GM21786 (cell line): ENCODE measurements around the gene GRIN3B.

Experiments
- ATAC-seq: cut with Tn5 transposase; IDR thresholded peaks from one replicate; pipeline ENCODE4 v1.9.1; 2021; ENCODE audit not compliant: unreplicated experiment

GRIN3B gene

DNA sequence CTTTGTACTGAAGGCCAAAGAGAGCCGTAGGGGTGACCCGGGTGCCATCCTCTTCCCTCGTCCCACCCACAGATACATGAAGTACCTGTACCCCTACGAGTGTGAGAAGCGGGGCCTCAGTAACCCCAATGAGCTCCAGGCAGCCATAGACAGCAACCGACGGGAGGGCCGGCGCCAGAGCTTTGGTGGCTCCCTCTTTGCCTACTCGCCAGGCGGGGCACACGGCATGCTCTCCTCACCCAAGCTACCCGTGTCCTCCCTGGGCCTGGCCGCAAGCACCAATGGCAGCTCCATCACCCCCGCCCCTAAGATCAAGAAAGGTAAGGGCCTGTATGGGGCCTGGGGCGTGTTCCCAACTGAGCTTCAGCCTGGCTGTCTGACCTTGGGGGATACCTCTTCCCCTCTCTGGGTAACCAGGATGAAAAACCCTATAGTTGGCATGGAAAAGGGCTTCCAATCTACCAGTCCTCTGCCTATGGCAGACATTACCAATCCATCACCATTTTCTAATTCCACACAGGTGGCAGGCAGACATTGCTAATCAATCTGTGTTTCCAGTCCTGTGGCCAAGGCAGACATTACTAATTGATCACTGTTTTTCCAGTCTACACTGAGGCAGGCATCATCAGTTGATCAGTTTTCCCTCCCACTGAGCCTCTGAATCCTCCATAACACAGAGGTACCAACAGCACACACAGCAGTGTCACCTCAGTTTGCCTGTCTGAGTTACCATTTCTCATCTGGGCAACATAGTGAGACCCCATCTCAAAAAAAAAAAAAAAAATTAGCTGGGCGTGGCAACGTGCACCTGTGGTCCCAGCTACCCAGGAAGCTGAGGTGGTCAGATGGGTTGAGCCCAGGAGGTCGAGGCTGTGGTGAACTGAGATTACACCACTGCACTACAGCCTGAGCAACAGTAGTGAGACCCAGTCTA is 35.2 kb upstream of the GRIN3B start:
- no peak for ATAC-seq

DNA sequence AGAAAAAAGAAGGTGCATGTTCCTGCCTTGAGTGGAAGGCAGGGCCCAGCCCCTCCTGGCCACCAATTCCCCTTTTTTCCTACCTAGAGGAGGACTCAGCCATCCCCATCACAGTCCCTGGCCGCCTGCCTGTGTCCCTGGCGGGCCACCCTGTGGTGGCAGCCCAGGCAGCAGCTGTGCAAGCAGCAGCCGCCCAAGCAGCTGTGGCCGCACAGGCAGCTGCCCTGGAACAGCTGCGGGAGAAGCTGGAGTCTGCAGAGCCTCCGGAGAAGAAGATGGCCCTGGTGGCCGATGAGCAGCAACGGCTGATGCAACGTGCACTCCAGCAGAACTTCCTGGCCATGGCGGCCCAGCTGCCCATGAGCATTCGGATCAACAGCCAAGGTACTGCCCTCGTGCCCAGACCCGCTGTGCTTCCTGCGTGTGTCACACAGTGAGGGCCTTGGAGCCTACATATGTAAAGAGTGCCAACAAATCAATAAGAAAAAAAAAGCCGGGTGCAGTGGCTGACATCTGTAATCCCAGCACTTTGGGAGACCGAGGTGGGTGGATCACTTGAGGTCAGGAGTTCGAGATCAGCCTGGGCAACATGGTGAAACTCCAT is 33.6 kb upstream of the GRIN3B start:
- no peak for ATAC-seq

DNA sequence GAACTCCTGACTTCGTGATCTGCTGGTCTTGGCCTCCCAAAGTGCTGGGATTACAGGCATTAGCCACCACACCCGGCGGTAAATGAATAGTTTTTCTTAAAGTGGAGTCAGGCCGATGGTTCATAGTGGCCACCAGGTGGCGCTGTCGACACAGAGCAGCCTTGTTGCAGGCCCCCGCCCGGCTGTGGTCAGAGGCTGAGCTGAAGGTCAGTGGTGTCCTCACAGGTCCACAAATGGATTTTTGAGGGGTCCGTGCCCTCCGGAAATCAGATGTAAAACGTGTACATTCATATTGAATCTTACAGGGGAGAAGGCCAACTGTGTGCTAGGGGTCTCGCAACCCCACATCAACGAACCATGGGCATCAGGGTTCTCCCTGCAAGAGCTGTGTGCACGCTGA is 29.5 kb upstream of the GRIN3B start:
- no peak for ATAC-seq

DNA sequence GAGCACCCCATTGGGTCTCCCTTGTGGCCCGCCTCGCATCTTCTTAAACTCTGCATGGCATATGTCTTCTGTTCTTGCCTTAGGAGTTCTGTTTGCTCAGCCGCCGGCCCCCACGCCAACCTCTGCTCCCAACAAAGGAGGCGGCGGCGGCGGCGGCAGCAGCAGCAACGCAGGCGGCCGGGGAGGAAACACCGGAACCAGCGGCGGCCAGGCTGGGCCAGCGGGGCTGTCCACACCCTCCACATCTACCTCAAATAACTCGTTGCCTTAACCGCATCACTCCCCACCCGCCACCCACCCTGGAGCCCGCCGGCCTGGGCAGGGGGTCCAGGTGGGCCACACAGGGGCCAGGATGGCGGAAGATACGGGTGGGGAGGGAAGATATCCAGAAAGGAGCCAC is 28.4 kb upstream of the GRIN3B start:
- ATAC-seq, result no peak

DNA sequence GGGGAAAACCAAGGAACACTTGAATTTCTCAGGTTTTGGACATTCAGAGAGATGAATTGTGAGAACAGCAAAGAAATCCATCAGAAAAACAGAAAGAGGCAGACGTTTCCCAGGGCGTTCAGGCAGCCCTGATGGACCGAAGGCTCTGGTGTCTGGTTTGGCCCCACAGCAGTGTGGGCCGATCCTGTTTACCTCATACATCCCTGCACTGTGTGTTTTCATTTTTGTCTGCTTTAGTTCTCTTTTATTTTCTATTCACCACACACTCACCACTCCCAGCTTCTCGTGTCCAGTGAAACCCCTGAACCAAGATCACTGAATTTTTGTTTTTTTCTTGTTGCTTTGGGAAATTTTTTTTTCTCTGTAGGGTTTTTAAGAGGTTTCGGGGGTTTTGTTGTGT is 27.9 kb upstream of the GRIN3B start:
- ATAC-seq, result no peak

DNA sequence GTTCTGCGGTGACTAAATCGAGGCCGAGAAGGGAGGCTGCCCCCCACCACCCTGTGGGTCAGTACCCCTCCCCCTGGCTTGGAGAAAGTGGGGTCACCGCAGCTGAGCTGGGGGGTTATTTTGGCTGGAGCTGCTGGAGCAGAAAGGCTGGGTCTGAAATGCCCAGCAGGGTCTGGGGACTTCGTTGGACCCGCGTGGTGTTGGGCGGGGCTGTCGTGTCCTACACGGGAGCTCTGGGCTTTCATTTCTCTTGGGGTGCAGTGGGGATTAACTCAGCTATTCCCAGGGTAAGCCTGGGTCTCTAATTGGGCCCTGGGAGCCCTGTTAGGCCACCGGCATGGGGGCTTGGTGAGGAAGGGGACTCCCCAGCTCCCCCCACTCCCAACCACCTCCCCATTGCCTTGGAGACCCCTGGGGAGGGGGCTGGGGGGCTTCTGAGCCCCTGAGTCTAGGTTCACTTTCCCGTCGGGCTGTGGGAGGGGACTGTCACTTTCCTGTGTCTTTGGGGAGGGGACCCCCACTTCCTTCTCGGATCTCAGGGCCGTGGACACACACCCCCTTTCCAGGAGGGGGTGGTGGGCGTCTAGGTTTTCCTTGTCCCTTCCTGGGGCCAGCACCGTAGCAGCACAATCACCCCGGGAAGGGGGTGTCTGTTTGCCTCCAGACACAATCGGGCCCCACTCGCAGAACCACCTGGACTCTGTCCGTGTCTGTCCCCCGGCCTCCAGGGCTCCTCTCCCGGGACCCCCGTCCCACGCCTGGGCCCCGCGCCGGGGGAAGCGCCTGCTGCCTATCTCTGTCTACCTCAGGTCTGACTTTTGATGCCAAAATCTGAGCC is 26.3 kb upstream of the GRIN3B start:
- ATAC-seq, result no peak

DNA sequence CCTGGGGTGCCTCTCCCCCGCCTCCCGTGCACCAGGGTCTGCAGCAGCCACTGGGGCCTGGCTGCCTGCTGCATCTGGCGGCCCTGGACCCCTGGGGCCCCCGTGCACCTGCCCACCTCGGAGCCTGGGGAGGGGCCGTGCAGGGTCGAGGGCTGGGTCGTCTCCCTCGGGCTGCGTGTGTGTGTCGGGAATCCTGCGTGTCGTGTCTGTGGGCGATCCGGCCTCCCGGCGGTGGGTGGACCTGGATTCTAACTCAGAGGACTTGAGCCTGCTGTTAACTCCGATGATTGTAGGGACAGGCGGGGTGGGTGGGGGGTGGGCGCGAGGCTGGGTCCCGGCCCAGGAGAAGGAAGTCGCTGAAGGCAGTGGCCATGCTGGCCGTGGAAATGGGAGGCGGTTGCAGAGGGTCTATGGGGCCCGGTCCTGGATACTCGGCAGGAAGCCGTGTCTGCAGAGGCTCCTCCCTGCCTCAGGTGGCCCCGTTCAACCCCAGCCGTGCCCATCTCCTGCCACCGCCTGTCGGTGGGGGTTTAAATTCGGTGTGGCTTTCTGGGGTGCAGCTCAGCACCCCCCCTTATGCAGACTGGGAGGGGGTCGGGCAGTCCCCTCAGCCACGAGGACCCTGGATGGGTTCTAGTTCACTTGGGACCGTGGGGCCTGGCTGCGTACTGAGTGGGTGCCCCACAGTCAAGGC is 25.5 kb upstream of the GRIN3B start:
- ATAC-seq, result no peak

DNA sequence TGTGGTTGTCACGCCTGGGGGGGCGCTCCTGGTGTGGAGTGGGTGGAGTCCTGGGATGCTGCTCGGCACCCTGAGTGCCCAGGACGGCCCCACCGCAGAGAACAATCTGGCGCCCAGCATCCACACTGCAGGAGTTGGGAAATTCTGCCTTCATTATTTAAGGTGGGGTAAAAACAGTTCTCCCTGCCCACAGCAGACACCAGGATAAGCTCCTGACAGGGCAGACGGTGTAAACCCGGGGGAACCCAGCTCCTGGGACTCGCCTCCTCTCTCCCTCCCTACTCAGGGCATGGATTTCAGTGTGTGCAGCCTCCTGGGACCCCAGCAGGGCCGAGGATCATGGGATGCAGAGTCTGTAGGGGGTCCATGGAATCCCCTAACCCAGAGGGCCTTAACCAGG is 23.7 kb upstream of the GRIN3B start:
- no peak for ATAC-seq

DNA sequence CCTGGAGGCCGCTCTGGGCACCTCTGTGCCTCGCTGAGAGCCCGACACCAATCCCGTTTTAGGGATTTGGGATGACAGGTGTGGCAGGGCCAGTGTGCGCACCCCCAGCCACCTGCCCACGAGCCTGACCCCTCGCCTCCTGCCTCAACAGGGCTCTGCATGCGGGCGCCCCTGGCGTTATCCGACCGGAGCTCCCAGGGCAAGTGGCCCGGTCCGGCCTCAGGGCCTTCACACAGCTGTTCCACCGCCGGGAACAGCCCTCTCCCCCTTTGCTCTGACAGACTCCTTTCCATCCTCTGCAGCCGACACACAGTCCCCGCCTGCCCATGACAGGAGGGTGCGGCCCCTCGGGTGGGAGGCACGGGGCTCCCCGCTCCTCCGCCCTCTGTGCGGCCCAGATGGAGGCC is 23.2 kb upstream of the GRIN3B start:
- ATAC-seq, result no peak

DNA sequence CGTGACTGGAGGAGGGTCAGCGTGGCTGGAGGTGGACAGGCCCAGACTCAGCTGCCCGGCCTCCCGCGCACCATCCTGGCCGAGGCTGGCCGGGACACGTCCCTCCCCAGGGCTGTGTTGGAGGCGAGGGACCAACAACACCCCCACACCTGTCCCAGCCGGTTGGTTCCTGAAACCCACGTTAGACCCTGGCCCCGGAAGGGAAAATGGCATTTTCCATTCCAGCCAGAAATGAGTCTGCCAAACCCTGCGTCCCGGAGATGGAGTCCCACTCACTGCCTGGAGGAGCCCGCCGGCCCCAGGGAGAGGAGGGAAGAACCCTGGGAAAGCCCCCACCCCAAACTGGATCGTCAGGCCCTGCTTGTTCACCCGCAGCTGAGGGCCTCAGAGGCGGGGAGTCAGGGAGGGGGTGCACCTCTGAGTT is 20.9 kb upstream of the GRIN3B start:
- ATAC-seq, result no peak

DNA sequence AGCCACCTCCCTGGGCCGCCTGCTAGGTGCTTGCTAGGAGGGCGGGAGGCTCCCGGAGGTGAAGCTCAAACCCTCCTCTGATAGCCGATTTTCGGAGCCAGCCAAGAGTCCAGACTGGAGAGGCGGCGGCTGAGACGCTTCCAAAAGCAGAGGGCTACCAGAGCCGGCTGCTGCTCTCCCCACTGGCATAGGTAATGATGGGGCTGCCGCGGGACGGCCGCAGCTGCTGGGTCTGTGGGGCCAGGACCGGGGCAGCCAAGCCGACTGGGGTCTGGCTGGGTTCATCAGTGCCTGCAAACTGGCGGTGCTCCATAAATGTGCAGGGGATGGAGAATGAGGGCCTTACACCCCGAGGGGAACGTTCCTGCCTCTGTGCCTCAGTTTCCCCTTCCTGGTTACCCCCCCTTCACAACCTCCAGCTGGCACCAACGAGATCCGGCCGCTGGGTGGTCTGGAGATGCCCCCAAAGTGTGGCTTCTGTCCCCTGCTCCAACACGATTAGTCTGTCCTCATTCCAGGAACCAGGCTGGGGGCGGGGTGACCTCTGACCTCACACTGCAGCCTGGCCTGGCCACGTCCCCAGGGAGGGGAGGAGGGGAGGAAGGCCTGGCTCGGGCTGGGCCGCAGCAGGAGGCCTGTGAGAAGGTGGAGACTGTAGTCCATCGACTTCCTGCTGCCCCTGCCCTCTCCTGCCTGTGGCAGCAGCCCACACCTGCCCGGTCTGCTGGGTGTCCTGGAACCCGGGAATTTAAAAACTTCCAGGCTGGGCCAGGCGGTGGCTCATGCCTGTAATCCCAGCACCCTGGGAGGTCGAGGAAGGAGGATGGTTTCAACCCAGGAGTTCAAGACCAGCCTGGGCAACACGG is 19.9 kb upstream of the GRIN3B start:
- no peak for ATAC-seq

DNA sequence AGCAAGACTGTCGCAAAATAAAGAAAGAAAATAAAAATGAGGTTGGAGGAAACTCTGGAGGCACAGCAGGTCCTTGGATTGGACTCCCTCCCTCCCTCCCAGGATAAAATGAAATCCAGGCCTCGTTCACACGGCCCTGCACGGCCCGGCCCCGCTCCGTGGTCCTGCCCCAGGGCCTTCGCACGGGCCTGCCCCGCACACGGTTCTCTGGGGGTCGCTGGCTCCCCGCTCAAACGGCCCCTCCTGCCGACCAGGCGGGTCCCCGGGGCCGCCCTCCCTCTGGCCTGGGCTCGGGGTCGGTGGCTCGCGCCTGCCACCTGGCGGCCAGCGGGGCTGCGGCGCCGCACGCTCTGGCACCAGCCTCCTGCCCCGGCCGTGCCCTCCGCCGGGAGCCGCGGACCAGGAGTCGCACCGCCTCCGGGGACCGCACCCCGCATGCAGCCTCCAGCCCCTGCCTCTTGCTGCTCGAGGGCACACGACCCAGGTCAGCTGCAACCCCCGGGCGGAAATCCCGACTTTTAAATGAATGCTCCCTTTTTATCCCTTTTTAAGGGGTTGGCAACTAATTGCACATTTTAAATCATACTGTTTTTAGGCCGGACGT is 17.6 kb upstream of the GRIN3B start:
- no peak for ATAC-seq

DNA sequence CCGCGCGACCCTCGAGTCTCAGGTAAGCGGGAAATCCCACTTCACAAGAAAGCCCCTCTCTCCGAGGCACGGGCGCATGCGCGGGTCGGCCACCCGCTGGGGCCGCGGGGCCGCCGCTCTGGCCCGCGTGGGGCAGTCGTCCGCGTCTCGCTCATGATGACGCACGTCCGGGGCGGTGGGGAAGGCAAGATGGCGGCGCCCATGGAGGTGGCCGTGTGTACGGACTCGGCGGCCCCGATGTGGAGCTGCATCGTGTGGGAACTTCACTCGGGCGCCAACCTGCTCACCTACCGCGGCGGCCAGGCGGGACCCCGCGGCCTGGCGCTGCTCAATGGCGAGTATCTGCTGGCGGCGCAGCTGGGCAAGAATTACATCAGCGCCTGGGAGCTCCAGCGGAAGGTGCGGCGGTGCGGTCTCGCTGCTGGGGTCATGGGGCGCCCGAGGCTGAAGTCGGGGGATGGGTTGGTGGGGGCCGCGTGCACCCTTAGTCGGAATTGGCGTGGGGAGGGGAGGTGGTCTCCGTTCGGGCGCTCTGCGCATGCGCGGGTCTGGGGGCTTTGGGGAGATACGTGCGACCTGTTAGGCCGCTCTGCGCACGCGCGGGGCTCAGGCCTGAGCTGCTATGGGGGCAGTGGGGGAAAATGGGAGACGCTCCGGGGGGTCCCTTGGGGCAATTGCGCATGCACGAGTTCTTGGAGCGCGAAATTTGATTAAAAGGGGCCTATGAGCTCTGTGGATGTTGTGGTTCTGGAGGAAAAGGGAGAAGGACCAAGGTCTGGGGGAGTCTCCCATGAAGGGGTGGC is 15.9 kb upstream of the GRIN3B start, which contains the start of gene WDR18:
Gene WDR18 (plus strand): TSS at position 181 of the 803 bp plus-strand sequence. CDS start 9 bp downstream, at position 190.
- ATAC-seq, result no peak

DNA sequence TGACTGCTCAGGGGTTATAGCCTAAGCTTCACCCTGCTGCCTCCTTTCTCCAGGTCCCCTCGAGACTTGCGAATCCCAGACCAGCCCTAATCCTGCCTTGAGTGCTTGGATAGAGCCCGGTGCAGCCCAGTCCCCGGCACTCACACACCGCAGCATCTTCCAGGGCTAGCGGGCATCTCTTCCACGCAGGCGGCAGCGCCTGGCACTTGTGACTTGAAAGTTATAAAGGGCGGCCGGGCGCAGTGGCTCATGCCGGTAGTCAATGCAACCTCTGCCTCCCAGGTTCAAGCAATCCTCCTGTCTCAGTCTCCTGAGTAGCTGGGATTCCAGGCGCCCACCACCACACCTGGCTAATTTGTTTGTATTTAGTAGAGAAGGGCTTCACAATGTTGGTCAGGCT is 14.1 kb upstream of the GRIN3B start:
- no peak for ATAC-seq

DNA sequence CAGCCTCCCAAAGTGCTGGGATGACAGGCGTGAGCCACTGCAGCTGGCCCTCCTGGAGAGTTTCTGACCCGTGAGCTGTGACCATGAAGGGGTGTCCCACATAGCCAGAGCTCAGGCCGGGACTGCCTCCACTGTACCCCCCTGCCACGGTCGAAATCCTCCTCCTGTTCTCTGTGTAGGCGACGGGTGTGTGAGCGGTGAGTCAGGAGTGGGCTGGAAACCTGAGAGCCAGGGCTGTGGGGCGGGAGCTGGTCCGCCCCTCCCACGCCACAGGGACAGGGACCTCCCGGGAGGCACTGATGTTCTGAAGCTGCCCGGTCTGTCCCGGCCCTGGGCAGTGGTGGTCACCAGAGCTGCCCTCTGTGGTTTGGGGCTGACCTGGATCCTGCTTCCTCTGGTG is 12.1 kb upstream of the GRIN3B start:
- no peak for ATAC-seq

DNA sequence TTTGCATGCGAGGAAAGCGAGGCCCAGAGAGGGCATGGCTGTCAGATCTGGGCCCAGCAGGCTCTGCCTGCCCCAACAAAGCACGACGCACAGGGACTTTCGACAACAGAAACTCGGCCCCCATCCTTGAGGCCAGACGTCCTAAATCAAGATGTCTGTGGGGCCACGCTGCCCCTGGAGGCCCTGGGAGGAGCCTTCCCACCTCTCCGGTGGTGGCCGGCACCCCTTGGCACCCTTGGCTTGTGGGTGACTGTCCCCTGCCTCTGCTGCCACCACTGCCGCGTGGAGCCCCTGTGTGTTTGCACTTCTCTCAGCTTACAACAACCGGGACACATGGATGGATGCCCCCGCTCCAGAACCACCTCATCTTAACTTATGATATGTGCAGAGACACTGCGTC is 11.7 kb upstream of the GRIN3B start:
- ATAC-seq, result no peak

DNA sequence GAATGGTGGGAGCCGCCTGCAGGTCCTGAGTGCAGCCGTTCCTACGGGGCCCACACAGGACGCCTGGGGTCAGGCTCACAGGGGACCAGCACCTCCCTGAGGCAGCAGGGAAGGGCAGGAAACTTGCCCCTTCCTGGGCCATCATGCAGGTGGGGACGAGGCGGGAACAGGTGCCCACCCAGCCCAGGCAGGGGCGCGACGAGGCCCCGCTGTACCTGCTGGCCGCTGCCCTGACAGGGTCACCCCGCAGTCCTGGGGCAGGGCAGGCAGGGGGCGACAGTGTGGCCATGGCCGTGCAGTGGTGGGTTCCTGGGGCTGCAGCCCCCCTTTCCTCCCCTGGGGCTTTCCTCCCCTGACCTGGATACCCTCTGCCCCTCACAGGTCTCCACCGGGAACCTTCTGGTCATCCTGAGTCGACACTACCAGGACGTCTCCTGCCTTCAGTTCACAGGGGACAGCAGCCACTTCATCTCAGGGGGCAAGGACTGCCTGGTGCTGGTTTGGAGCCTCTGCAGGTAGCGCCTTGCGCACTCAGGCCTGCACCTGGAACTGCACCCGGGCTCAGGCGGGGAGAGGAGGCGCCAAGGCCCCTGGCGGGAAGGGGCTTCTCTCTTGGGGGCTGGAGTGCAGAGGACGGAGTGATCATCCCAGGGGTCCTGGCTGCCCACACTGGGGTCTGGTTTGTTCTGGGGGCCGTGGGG is 10.7 kb upstream of the GRIN3B start:
- no peak for ATAC-seq

DNA sequence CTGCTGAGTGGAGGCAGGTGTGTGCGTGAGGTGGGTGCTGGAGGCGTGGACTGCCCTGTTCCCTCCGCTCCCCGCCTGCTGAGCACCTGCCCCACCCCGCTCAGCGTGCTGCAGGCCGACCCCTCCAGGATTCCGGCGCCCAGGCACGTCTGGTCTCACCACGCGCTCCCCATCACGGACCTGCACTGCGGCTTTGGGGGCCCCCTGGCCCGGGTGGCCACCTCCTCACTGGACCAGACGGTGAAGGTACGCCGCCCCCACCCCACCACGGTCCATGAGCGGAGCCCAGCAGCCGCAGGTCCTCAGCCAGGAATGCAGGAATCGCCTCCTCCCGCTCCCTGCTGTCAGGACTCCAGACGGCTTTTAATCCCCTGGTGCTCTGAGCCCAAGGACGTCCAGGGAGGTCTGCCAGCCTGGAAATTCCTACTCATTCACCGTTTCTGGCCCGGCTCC is 10.1 kb upstream of the GRIN3B start:
- no peak for ATAC-seq
